Measurements from ENCODE around the gene SPSB1. TPM values are rescaled to one million over a fixed set of nuclear protein-coding genes. Genes with fewer than 3 reads are reported as not detected.
A peak's percentile ranks its signal among the peaks of the same experiment; 100 is the strongest.

The SPSB1 gene
- total and polyA plus RNA-seq, 2 of the 4 experiments (the other 2 are of a cell fraction): 16.7 to 19.8 TPM

DNA sequence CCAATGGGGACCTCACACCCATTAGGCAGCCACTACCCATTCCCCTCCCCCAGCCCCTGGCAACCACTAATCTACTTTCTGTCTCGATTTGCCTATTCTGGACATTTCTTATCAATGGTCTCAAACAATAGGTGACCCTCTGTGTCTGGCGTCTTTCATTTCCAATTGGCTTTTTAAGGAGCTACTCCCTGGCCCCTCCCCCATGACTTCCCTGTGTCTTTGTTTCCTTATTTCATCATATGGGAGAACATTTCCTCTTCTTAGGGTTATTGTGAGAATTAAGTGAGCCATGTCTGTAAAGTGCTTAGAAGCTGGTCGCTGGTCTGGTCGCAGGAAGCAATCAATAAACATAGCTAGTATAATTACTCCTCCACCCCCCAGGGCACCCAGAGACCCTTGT is 80.9 kb downstream of the SPSB1 start:
- no peak for DNase-seq
- H4K91ac ChIP-seq (ENCODE audit: insufficient read depth, low read depth, low read length): no peak overlapping the region
- H2BK5ac ChIP-seq (ENCODE audit: low read depth, low read length, poor library complexity, severe bottlenecking): no peak overlapping the region
- no peak overlapping the region for H3K9ac ChIP-seq (ENCODE audit: low read depth, low read length)
- H3K14ac ChIP-seq (replicated peaks; ENCODE audit: low read depth, low read length): no peak overlapping the region
- H3K9me3 ChIP-seq (ENCODE audit: control insufficient read depth, insufficient read depth, low read length): no peaks in the 10 kb centered on the region
- H3K27ac ChIP-seq (ENCODE audit: insufficient read depth, low read length): no peak overlapping the region
- no peak overlapping the region for H2AK5ac ChIP-seq (ENCODE audit: low read depth, low read length)
- no peak overlapping the region for H3K4me2 ChIP-seq (ENCODE audit: low read depth, low read length)
- H3K27me3 ChIP-seq (ENCODE audit: control insufficient read depth, insufficient read depth, low read length): no peaks in the 10 kb centered on the region
- H2BK15ac ChIP-seq (ENCODE audit: low read depth, low read length): no peak overlapping the region
- no peak for TF ChIP-seq NFE2L2 (IDR thresholded peaks at IDR 0.05; ENCODE audit: low read depth, low read length)
- no peak for TF ChIP-seq POLR2A (IDR thresholded peaks at IDR 0.05; ENCODE audit: low read depth, low read length)
- H4K8ac ChIP-seq (ENCODE audit: low read depth in 2 of 2, low read length in 2 of 2): no peak overlapping the region
- POLR2A ChIA-PET (ENCODE audit: unreplicated experiment): no interaction called here
- peaks cover 7% of the 10 kb centered on the region for H4K20me1 ChIP-seq (ENCODE audit: insufficient read depth, low read length)
- peaks cover 8% of the 10 kb centered on the region for H3K36me3 ChIP-seq (ENCODE audit: control insufficient read depth, insufficient read depth, low read length)
- H3K56ac ChIP-seq (ENCODE audit: extremely low read depth, insufficient read depth, low read length): no peak overlapping the region
- dilution Hi-C loops (cut with HindIII; ENCODE audit: low sequenced_read_pairs, unreplicated experiment): no loop called here
- H3K23ac ChIP-seq (ENCODE audit: low read depth, low read length): no peak overlapping the region
- H3K9me1 ChIP-seq (ENCODE audit: insufficient read depth, low read length): peaks cover 23% of the 10 kb centered on the region
- ATAC-seq (ENCODE audit: low read depth): no peak
- CTCF ChIA-PET: no interaction called here
- no peak overlapping the region for H3K4me3 ChIP-seq (ENCODE audit: insufficient read depth, low read depth, low read length)
- H2BK120ac ChIP-seq (ENCODE audit: low read depth, low read length): no peak overlapping the region
- WGBS, 2 experiments (ENCODE audit: extremely low coverage in 2 of 2, insufficient read length in 1 of 2): 80% methylated on average over 1 of the region's 4 CpGs; no CpG with 5 or more reads in 1 of the 2 experiments
- H3K79me1 ChIP-seq (ENCODE audit: low read depth in 1 of 2, low read length in 2 of 2): peaks cover 7 to 15% of the 10 kb centered on the region in 2 experiments; a peak in 3 of 4 replicates
- no peak overlapping the region for H2AK9ac ChIP-seq (replicated peaks; ENCODE audit: low read depth, low read length, poor library complexity)
- H2BK20ac ChIP-seq (ENCODE audit: low read depth, low read length): no peak overlapping the region
- no peak overlapping the region for H2AFZ ChIP-seq (replicated peaks; ENCODE audit: low read length, poor library complexity)
- H3K18ac ChIP-seq (ENCODE audit: low read depth, low read length): no peak overlapping the region
- H3K4ac ChIP-seq (ENCODE audit: low read depth, low read length): 0 out of 2 replicates have a peak overlapping the region, but pooled peaks have one; percentile 29
- in situ Hi-C loops (cut with MboI; ENCODE audit: low sequenced_read_pairs): no loop called here
- BruUV-seq (replicated peaks): no TSS peak
- intact Hi-C loops (cut with micrococcal nuclease): loop anchor here (5.0 kb wide), 1 partner anchor 81 kb away; the partner anchor contains the start of gene SPSB1
- no peak overlapping the region for H4K5ac ChIP-seq (ENCODE audit: low read depth, low read length)
- peaks cover 18% of the 10 kb centered on the region for H3K4me1 ChIP-seq (ENCODE audit: control insufficient read depth, insufficient read depth, low read length)

Data from IMR-90 (cell line).